ENCODE data around the gene PTEN. TPM values are rescaled to one million over a fixed set of nuclear protein-coding genes. Genes with fewer than 3 reads are reported as not detected.
"Not testable (repeated sequence)": the region's sequence is repeated elsewhere in the genome, so short reads cannot be mapped to it uniquely, and the experiment has no call there.

PTEN gene
- 266 TPM for total RNA-seq

DNA sequence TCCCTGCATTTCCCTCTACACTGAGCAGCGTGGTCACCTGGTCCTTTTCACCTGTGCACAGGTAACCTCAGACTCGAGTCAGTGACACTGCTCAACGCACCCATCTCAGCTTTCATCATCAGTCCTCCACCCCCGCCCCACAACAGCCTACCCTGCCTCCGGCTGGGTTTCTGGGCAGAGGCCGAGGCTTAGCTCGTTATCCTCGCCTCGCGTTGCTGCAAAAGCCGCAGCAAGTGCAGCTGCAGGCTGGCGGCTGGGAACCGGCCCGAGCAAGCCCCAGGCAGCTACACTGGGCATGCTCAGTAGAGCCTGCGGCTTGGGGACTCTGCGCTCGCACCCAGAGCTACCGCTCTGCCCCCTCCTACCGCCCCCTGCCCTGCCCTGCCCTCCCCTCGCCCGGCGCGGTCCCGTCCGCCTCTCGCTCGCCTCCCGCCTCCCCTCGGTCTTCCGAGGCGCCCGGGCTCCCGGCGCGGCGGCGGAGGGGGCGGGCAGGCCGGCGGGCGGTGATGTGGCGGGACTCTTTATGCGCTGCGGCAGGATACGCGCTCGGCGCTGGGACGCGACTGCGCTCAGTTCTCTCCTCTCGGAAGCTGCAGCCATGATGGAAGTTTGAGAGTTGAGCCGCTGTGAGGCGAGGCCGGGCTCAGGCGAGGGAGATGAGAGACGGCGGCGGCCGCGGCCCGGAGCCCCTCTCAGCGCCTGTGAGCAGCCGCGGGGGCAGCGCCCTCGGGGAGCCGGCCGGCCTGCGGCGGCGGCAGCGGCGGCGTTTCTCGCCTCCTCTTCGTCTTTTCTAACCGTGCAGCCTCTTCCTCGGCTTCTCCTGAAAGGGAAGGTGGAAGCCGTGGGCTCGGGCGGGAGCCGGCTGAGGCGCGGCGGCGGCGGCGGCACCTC is at the start of gene PTEN, which contains the start of gene KLLN:
PTEN (plus strand) TSS at position 573 of the 891 bp plus-strand sequence. CDS start 845 bp downstream, outside the sequence.
KLLN (minus strand) TSS at position 481 of the 891 bp plus-strand sequence. CDS start 1,046 bp downstream, outside the sequence.
- peak; percentile 82 for DNase-seq

DNA sequence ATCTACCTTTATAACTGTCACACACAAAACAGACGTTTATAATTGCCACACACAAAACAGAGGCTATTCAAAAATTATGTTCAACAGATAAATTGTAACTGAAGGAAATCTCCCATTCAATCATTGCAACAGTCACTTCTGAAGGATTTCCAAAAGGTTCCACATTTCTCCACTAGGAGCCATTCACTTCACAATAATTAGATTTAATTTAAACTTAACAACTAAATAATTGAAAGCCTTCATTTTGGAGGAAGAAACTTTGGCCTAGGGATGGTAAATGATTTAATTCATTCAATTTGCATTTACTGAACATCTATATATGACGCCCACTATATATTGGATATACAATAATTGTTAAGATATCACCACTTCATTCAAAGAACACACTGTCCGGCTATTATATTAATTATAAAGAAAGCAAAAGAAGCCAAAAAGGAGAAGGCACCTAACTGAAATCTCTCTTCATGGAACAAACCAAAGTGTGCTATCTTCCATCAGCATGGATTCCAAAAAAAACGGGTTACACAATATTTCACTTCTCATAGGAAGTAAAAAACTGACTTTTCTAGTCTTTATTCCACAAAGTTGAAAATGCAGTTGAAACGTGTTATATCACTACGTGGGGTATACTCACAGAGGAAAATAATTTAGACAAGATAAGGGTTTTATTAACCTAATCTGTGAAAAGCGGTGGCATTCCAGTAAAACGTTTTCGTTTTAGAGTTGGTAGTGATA is 47.1 kb upstream of the PTEN start:
- no peak for DNase-seq

DNA sequence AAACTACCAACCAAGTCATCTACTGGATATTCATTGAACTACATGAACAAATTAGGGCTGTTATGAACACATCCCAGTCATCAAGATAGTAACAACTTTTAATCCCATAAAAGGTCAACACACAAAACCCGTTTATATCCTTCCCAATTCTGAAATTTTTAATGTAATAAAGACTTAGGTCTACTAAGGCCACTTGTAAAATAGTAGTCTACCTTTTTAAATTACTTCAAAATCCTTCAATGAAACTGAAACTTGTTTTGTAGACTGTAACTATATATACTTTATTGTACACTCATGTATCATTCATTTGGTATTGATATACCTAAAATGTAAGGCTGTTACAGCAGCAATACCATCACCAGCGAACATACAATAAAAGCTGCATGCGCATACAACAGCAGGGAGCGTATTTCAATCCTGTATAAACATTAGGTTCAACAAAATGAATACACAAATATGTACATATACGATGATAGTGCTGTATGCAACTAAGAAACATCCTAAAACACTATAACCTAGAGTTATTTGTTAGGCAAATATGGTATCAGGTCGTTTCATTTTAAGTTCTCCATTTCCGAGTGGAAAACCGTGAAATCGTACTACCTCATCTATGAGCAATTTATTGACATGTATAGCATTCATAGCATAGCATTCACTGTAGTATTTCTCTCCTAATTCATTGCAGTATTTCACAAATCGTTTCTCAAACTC is 46.4 kb upstream of the PTEN start:
- no peak for DNase-seq

DNA sequence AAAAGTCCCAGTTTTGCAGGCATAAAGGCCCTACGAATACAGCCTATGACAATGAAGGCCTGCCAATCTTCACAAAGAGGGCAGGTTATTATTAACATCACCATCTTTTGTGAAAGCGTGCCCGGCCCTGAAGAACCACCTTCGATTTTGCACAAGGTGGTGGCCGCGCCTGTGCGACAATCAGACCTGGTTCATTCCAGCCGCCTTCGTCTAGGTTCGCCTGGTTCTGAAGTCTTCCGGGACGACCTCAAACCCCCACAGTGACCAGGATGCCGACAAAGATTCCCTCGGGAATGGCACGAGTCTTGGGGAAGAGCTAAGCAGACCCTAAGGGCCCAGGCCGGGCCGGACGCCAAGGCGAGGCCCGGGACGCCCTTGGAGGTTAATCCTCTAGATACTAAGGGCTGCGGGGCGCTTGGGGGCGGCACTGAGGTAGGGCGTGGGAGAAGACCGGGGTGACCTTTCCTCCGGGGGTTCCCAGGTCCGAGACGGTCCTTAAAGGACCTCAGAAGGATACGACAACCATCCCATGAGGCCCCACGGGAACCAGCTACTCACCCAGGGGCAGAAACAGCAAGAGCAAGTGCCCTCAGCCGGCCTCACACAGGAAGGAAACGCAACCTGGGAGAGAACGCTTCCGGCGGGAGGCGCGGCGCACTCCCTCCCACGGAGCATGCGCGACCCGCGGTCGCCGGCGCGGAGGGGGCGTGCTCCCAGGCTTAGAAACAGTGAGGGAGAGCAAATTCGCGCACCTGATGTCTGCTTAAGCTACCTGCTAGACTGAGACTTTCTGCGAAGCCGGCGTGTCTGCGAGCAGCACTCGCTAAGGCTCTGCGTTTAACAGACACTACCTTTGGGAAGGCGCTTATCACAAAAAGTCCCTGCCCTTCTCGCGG is 45.6 kb upstream of the PTEN start, which contains the start of gene ATAD1:
ATAD1 (minus strand) TSS at position 618 of the 896 bp plus-strand sequence. CDS start 3,627 bp downstream, outside the sequence.
- peak; percentile 88 for DNase-seq

DNA sequence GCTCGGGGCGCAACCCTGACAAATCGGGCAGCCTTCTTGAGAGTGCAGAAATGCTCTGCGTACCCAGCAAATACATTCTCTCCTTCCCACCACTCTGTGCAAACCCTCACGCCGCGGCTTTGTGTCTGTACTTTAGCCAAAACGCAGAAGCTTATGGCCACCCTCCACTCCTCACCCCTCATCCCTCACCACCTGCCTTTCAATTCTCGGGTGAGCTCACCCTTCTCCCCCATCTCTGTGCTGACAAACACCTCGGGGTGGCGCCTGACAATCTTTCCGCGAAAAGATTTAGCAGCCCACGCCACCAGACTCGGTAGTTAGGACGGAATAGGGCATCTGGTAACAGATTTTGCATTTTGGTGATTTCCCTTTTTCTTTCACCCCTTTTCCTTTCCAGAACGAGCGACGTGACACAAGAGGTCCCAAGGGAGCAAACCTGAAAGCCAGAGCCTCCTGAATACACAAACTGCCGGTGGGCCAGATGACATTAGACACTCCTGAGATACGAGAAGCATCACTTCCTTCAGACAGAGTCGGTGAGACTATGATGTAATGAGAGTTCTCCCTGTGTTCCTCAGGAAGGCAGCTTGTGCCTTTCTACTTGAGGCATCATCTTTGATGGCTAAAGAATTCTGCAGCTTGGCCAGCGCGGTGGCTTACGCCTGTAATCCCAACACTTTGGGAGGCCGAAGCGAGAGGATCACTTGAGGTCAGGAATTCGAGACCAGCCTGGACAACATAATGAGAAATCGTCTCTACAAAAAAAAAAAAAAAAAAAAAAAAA is 44.7 kb upstream of the PTEN start:
- peak; percentile 40 for DNase-seq

DNA sequence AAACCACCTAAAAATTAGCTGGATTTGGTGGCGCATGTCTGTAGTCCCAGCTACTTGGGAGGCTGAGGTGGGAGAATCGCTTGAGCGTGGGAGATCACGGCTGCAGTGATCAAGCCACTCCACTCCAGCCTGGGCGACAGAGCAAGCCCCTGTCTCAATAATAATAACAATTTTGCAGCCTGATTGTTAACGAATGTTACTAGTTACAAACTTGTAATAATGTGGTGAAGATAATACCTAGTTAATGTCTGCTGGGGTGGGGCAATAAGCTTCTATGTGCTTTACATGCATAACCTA is 44.2 kb upstream of the PTEN start:
- no peak for DNase-seq

DNA sequence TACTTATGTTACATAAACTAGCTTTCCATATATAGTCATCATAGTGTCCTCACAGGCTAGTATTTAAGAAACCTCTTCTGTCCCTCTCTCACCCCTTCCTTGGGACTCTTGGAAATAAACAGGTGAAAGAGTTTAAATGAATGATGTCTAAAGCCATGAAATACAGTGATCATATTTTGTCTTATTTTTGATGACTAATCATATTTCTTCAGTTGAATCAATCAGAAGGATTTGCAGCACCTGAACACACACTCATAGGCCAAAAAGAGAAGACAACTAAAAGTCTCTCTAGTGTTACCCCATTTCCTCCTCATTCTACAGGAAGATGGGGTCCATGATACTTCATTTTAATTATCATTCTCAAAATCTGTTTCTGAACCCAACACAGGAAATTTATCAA is 36.8 kb upstream of the PTEN start:
- DNase-seq: no peak

DNA sequence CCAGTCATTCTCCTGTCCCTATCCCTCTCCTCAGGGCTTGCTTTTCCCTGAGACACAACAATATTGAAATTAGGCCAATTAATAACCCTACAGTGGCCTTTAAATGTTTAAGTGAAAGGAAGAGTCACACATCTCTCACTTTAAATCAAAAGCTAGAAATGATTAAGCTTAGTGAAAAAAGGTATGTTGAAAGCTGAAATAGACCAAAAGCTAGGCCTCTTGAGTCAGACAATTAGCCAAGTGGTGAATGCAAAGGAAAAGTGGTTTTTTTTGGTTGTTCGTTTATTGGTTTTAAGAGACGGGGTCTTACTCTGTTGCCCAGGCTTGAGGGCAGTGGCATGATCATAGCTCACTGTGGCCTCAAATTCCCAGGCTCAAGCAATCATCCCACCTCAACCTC is 35.7 kb upstream of the PTEN start:
- DNase-seq: no peak

DNA sequence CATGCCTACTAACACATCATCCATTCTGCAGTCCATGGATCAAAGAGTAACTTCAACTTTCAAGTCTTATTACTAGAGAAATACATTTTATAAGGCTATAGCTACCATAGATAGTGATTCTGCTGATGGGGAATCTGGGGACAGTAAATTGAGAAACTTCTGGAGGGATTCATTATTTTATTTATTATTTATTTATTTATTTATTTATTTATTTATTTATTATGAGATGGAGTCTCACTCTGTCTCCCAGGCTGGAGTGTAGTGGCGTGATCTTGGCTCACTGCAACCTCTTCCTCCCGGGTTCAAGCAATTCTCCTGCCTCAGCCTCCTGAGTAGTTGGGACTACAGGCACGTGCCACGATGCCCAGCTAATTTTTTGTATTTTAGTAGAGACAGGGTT is 34.4 kb upstream of the PTEN start:
- not testable (repeated sequence) for DNase-seq

DNA sequence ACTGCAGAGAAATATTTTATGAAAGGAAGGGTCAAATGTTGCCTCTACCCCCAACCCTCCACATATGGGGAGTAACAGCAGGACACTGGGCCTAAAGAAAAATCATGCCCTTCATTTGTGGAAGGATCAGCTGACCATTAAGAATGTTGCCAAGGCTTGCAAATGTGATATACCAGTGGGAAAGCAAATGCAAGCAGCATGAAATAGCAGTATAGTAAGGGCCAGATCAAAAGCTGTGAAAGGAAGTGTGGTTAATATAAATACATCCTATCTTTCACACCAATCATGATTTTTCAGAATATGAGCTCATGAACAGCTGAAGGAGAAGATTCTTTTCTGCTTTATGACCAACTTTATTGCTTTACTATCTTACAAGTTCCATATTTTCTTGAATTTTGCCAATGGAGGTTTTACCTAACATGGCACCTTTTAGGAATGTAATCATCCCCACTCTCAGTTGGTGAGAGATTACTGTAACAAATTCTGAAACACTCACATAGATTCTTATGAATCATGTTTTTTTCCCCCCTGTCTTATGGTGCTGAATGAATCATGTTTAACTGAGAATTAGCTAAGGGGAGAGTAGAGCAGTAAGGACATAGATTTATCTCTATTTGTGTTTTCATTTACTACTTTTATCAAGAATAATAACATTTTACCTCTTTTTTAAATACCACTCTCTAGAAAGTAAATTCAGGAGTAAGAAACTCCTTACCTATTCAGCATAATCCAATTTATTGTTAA is 33.3 kb upstream of the PTEN start:
- DNase-seq: no peak

DNA sequence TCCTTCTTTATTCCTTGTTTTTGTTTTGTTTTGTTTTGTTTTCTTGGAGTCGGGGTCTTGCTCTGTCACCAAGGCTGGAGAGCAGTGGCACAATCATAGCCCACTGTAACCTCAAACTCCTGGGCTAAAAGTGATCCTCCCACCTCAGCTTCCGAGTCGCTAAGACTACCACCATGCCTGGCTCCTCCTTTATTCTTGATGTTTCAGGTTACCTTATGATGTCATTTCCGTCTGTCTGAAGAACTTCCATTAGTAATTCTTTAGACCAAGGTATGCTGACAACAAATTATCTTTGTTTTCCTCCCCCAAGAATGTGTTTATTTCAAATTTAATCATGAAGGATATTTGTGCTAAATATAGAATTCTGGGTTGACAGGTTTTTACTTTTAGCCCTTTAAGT is 27.3 kb upstream of the PTEN start:
- no peak for DNase-seq

DNA sequence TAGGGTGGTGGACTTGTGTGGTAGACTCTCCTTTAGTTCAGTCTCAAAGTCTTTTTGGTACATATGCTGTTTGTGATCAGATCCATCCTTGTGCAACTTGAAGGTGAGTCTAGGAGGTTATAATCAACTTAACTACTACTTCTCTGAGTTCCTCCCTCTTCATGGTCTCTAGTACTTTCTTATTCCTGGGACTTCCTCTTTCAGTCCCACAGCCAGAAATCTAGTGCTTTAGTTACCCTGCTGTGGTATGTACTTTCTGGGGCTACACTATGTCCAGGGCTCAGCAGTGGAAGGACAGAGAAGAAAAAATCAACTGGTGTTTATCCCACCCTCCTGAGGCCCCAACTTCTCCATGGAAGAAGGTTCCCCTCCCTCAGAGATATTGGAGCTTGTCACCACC is 26.0 kb upstream of the PTEN start:
- DNase-seq: no peak

DNA sequence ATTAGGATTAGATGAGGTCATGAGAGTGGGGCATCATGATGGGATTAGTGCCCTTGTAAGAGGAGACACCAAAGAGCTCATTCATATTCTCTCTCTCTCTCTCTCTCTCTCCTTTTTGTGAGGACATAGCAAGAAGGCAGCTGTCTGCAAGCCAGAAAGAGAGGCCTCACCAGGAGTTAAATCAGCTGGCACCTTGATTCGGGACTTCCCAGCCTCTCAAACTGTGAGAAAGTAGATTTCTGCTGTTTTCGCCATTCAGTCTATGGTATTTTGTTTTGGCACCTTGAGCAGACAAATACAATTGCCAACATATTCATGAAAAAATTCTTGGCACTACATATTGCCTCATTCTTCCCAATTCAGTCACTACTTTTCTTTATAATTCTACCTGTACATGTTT is 24.8 kb upstream of the PTEN start:
- no peak for DNase-seq

DNA sequence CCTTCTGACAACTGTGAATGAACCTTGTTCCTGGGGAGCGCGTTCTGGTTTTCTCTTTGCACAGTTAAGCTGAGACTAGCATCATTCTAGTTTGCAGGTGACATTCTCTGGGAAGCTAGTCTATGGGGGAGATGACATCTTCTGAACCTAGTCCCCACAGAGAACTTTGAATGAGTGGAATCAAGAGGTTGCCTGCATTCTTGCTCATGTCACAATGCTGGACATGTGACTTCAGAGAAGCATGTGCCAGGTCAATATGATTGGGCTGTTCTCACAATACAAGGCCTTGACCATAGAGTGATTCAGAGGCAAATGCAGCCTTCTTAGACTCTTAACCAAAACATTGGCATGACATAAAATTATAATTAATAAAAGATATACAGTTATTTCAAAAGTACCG is 22.2 kb upstream of the PTEN start:
- DNase-seq: no peak

DNA sequence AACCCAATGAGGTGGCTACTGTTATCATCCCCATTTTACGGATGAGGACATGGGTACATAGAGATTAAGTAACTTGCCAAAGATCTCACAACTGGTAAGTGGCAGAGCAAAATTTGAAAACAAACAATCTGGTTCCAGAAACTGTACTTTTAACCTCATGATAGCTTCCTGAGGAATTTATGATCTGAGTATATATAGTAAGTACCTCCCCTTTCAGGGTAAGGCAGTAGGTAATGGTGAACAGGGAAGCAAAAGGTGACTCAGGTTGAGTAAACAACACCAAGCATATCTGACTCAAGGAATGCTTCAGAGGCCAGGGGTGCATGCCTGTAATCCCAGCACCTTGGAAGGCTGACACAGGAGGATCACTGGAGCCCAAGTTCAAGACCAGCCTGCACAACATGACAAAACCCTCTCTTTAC is 21.2 kb upstream of the PTEN start:
- DNase-seq: no peak

DNA sequence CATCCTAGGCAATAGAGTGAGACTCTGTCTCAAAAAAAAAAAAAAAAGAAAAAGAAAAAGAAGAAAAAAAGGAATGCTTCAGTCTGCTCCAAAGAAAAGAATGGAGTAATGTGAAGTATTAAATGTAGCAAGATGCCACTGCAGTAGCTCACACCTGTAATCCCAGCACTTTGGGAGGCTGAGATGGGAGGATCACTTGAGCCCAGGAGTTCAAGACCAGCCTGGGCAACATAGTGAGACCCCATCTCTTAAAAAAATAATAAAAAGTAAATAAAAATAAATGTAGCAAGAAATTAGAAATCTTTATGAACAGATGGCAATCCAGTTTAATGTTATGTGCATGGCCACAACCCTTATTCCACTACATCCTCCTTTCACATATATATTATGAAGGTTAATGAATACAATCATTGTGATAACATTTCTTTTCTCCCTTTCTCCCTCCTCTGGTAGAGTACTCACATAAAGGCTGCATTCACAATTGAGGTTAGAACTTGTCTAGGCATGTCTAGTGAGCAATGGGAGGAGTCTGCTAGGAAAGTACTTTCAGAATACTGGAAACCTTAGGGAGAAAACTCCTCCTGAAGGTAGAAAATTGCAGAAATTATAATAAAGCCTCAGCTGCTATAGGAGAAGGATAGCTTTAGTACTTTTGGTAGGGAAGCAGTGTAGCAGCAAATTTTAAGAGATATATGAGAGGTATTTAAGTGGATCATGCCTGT is 20.5 kb upstream of the PTEN start:
- no peak for DNase-seq

DNA sequence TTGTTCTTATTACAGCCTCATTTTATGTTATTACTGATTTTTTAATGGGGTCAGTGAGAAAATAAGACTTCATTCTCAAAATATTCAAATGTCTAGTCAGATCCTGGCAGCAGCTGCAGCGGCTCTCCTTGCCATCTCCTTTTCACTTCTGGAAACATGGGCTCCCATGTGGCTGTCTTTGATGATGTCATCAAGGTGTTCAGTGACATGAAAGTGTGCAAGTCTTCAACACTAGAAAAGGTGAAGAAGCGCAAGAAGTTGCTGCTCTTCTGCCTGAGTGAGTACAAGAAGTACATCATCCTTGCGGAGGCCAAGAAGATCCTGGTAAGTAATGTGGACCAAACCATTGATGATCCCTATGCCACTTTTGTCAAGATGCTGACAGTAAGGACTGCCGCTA is 19.7 kb upstream of the PTEN start:
- no peak for DNase-seq

DNA sequence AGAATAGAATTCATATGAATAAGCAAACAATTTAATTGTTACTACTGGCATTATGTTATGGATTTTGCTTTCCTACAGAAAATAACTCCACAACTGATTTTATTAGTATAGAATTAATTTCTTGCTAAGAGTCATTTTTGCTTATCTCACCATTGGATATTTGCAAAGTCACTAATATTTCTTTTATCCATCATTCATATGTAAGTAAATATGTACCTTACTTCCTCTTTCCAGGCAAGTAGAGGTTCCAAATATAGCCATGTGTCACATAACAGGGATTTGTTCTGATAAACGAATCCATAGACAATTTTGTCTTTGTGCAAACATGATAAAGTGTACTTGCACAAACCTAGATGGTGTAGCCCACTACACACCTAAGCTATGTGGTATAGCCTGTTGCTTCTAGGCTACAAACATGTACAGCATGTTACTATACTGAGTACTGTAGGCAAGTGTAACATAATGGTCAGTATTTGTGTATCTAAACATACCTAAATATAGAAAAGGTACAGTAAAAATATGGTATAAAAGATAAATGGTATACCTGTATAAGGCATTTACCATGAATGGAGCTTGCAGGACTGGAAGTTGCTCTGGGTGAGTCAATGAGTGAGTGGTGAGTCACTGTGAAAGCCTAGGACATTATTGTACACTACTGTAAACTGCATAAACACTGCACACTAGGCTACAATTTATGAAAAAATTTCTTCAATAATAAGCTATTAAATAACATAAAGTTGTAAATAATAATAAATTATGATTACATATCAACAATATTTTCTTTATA is 18.4 kb upstream of the PTEN start:
- DNase-seq: no peak

DNA sequence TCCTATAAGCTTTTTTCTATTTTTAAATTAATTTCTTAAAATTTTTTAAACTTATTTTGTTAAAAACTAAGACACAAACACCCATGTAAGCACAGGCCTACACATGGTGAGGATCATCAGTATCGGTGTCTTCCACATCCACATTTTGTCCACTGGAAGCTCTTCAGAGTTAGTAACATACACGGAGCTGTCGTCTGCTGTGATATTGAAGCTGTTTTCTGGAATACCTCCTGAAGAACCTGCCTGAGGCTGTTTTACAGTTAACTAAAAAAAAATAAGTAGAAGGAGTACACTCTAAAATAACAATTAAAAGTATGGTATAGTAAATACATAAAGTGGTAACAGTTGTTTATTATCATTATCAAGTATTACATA is 17.8 kb upstream of the PTEN start:
- no peak for DNase-seq

Data from occipital lobe (tissue), 2 donors.